ENCODE measurements around the gene RAB23. TPM values are rescaled to one million over a fixed set of nuclear protein-coding genes. Genes with fewer than 3 reads are reported as not detected.

The RAB23 gene
- total and polyA plus RNA-seq, 2 donors (not counting 3 experiments of a cell fraction or from before 2014, with no cell fraction given), result 3.4 to 9.4 TPM

DNA sequence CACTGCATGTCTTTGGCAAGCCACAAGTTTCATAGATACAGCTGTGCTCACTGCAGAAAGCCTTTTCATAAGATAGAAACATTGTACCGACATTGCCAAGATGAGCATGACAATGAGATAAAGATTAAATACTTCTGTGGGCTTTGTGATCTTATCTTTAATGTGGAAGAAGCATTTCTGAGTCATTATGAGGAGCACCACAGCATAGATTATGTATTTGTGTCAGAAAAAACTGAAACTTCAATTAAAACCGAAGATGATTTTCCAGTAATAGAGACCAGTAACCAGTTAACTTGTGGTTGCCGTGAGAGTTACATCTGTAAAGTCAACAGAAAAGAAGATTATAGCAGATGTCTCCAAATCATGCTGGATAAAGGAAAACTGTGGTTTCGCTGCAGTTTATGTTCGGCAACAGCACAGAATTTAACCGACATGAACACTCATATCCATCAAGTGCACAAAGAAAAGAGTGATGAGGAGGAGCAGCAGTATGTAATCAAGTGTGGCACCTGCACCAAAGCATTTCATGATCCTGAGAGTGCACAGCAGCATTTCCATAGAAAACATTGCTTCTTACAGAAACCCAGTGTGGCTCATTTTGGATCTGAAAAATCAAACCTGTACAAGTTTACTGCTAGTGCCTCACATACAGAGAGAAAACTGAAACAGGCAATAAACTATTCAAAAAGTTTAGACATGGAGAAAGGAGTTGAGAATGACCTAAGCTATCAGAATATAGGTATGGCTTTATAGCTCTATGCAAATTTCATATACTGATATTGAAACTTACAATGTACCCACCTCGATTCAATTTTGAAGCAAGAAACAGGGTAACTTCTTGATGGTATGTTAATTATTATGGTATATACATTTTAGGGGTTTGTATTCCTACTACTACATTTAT, 73.9 kb downstream of the RAB23 start:
- H3K9ac ChIP-seq (replicated peaks; ENCODE audit: extremely low read depth, insufficient read depth, low read length), result no peak overlapping the region
- no peaks in the 10 kb centered on the region for H3K79me2 ChIP-seq (ENCODE audit: control insufficient read depth, insufficient read depth, low read length)
- no peak overlapping the region for H3K4me3 ChIP-seq (replicated peaks in 1 of 3; ENCODE audit: insufficient read depth in 1 of 3, low read depth in 1 of 3, low read length in 3 of 3)
- no peak overlapping the region for H2AFZ ChIP-seq (ENCODE audit: low read depth, low read length)
- dilution Hi-C loops (cut with MboI; ENCODE audit: extremely low pct_ligation_motif_present, low sequenced_read_pairs), result no loop called here
- H3K36me3 ChIP-seq (ENCODE audit: control insufficient read depth in 2 of 2, extremely low read depth in 1 of 2, insufficient read depth in 2 of 2, low read length in 2 of 2), result peaks cover 3 to 9% of the 10 kb centered on the region in 2 experiments
- H3K4me2 ChIP-seq (ENCODE audit: insufficient read depth, low read length), result no peak overlapping the region
- H3K4me1 ChIP-seq (ENCODE audit: control insufficient read depth, extremely low read depth, insufficient read depth, low read length), result no peaks in the 10 kb centered on the region
- no peak for TF ChIP-seq MYC (IDR thresholded peaks at IDR 0.05; ENCODE audit: low read depth, low read length)
- TF ChIP-seq EZH2 (IDR thresholded peaks at IDR 0.05; ENCODE audit: borderline replicate concordance, low read depth, low read length, severe bottlenecking), result no peak
- TF ChIP-seq POLR2AphosphoS5 (IDR thresholded peaks at IDR 0.05; ENCODE audit: insufficient read depth, low read depth, low read length), result no peak
- TF ChIP-seq POLR2A (IDR thresholded peaks at IDR 0.05; ENCODE audit: low read depth, low read length), result no peak
- TF ChIP-seq JUN (IDR thresholded peaks at IDR 0.05; ENCODE audit: borderline replicate concordance, insufficient read depth, insufficient read length, low read depth), result no peak
- TF ChIP-seq, protein P1, sequence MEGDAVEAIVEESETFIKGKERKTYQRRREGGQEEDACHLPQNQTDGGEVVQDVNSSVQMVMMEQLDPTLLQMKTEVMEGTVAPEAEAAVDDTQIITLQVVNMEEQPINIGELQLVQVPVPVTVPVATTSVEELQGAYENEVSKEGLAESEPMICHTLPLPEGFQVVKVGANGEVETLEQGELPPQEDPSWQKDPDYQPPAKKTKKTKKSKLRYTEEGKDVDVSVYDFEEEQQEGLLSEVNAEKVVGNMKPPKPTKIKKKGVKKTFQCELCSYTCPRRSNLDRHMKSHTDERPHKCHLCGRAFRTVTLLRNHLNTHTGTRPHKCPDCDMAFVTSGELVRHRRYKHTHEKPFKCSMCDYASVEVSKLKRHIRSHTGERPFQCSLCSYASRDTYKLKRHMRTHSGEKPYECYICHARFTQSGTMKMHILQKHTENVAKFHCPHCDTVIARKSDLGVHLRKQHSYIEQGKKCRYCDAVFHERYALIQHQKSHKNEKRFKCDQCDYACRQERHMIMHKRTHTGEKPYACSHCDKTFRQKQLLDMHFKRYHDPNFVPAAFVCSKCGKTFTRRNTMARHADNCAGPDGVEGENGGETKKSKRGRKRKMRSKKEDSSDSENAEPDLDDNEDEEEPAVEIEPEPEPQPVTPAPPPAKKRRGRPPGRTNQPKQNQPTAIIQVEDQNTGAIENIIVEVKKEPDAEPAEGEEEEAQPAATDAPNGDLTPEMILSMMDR (IDR thresholded peaks at IDR 0.05; ENCODE audit: extremely low read depth in 1 of 2, insufficient read depth in 1 of 2, low read depth in 1 of 2, low read length in 2 of 2), result no peak
- TF ChIP-seq, protein P2, sequence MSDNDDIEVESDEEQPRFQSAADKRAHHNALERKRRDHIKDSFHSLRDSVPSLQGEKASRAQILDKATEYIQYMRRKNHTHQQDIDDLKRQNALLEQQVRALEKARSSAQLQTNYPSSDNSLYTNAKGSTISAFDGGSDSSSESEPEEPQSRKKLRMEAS (IDR thresholded peaks at IDR 0.05; ENCODE audit: insufficient read depth, insufficient read length), result no peak
- no peak for TF ChIP-seq FOS (IDR thresholded peaks at IDR 0.05; ENCODE audit: borderline replicate concordance, insufficient read depth, low read length)
- TF ChIP-seq GATA2 (IDR thresholded peaks at IDR 0.05; ENCODE audit: insufficient read depth, insufficient read length, low read depth, low read length), result no peak
- ChIA-PET POLR2A (no interaction called here), CTCF (interaction anchor here (1.8 kb wide), 1 partner anchor 17 kb away, joined by 5 read pairs; no protein-coding TSS in a partner anchor)
- BruUV-seq (replicated peaks), result no TSS peak
- no peaks in the 10 kb centered on the region for H4K20me1 ChIP-seq (replicated peaks; ENCODE audit: control insufficient read depth, extremely low read depth, insufficient read depth, low read length)
- no peaks in the 10 kb centered on the region for H3K9me1 ChIP-seq (replicated peaks; ENCODE audit: control insufficient read depth, extremely low read depth, insufficient read depth, low read length)
- H3K27ac ChIP-seq (ENCODE audit: insufficient read depth, low read depth, low read length), result no peak overlapping the region
- DNase-seq (ENCODE audit: low read depth, low spot score) (no peak), FAIRE-seq (no peak)
- H3K9me3 ChIP-seq (replicated peaks; ENCODE audit: control insufficient read depth, insufficient read depth, low read length), result no peaks in the 10 kb centered on the region
- intact Hi-C loops (cut with micrococcal nuclease), result no loop called here
- H3K27me3 ChIP-seq (ENCODE audit: control insufficient read depth in 2 of 2, insufficient read depth in 2 of 2, low read length in 2 of 2), result no peaks in the 10 kb centered on the region
